Kidney tubule cell (primary cell): ENCODE data around the gene PAX2.

ENCODE experiments used
- DNase-seq: peaks from one replicate; pipeline ENCODE4 v3.0.0-alpha.2; 2018; ENCODE audit warnings: low spot score

Gene PAX2

DNA sequence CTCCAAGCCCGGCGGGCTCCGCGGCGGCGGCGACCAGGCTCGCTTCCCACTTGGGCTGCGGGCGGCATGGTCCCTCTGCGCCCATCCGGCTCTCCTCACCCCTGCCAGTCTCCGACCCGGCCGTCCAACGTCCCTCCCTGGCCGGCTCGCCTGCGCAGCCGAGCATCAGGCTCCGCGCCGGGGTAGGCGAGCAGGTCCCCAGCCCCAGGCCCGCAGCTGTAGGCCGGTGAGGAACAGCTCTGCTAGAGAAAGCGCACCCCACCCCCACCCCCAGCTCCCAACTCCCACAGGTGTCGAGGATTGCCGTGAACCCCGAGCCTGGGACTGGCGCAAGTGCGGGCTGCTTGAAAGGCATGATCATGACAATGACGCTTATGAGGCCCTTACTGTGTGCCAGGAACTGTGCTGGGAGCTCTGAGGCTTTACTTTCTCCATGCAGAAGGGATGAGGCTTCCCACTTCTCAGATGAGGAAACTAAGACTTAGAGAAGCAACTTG, 20.8 kb upstream of the PAX2 start:
- no peak for DNase-seq

GRCh38 chr10:100725071-100725471, 20.3 kb upstream of the PAX2 start:
- DNase-seq = no peak

DNA sequence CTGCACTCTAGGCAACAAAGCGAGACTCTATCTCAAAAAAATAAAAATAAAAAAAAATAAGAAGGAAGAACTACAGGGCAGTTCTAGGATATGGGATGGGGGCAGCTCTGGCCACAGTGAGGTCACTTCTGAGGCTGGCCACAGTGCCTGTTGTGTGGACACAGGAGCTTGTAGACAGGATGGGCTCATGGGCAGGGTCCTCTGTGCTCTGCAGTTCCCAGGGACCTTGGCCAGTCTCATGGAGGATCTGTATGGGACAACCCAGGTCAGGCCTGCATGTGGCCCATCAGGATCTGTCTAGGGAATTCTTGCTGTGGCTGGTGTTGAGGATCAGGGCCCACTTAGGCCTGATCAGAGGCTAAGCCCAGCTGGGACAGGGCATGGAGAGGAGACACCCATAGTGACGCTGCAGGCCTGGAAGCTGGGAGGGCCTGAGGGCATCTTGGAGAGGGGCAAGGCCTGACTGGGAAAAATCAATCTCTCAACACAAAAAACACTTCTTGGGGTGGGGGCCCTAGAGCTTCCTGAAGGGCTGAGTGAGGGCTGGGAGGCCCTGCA, 19.4 kb upstream of the PAX2 start:
- DNase-seq = no peak

DNA sequence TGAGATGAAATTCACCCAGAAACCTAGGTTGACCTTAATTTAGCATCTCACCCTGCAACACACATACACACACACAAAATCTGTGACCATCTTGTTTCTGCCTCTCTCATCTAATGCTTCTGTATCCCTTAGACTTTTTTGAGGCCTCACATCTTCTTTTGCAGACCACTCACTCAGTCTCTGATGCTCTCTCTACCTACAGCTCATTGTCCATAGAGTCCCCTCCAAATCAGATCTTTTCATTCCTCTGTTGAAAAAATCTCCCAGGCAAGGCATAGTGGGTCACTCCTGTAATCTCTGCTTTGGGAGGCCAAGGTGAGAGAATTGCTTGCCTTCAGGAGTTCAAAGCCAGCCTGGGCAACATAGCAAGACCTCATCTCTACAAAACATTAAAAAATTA, 17.6 kb upstream of the PAX2 start:
- no peak for DNase-seq

DNA sequence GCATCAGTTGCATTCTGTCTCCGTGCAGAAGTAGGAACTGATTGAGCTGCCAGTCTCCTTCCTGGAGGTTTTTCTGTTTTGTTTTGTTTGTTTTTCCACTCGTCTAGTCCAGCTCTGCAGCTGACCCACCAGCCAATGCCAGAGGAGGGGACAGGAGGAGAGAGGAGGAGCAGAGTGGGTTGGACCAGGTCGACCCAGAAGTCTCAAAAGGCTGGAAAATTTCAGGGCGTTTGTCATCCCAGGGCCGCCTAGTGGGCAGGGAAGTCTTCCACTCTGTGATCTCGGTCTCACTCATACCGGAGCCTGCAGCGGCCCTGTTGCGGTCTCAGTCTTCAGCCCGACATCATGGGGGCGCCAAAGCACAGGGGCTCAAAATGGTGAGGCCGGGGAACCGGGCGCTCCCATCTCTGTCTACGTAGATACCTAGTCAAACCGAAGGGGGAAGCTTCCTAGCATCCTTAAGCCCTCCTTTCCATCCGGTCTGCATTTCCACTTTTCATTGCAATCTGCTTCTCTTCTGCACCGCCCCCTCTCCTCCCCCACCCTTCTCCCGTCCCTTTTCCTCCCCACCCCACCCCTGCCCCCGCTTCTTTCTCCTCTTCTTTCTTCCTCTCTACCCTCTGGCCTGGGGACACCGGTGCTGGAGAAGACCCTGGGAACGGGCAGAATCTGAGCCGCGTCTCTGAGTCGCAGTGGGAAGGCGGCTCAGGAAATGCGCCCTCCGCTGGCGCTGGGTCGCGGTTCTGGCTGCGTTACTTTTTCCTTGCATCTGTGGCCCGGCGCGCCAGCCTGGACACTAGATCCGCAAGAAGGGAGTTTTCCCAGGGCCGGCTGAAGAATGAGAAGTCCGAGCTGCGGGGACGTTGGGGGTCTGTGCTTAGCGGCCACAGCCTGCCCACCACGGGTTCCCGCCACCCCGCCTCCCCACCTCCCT, 16.2 kb upstream of the PAX2 start:
- DNase-seq = peak; percentile 88

DNA sequence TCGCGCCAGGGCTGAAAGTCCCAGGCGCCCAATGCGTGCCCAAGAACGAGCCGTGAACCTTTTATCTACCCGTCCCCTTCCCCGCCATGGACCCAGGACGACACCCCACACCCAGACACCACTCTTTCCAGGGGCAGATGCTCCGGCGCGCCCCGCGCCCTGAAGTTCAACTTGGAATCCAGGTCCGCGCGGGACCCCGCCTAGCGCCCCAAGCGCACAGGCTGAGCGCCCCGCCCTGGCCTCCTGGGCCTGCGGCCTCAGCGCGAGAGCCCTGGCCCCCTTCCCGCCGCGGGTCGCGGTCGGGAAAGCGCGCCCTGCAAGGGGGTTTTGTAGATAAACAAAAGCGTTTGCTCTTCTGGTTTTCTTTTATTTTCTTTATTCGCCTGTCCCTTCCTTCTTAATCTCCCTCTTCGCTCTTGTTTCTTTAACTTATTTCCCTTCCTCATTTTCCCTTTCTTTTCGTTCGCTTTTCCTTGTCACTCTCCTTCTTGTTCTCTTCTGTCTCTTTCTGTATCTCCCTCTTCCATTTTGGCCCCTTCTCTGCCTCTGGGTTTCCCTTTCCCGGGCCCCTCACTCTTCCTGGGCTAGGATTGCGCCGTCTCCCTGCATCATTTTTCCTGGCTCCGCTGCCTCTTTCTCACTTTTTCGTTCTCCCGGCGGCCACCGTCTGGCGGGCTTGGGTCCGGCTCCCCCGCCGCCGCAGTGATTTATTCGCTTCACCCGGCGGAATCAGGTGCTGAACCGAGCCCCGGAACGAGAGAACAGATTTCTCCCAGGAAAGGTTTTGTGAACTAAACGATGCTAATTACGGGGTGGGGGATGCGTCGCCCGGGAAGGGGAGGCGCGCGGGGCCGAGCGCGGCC, 15.3 kb upstream of the PAX2 start:
- peak; percentile 36 for DNase-seq

GRCh38 chr10:100730725-100731406, 14.5 kb upstream of the PAX2 start:
- peak; percentile 92 for DNase-seq

- DNase-seq = peak; percentile 72
Observed at GRCh38 chr10:100731407-100732240, 13.8 kb upstream of the PAX2 start.

GRCh38 chr10:100732241-100732596, 13.2 kb upstream of the PAX2 start:
- peak; percentile 32 for DNase-seq

DNA sequence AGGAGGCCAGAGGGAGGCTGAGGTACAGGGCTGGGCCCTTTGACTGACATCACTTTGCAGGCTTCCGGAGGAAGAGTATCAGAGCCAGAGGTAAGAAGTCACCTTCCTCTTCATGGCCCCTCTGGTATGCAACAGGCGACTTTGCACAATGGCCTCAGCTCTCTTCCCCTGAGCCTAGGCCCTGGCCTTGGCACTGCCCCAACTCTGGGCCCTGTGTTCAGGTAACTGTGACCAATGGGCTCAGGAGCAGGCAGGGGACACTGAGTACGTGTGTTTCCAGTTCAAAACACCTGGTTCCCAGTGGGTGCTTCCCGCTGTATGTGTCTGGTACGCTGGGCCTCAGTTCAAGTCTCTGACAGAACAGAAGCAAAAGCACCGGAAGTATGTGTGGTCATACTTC, 12.1 kb upstream of the PAX2 start:
- DNase-seq = peak; percentile 90

- DNase-seq = peak; percentile 19
Observed at GRCh38 chr10:100734295-100735086, 10.9 kb upstream of the PAX2 start.

GRCh38 chr10:100735087-100735336, 10.4 kb upstream of the PAX2 start:
- no peak for DNase-seq

- DNase-seq = peak; percentile 55
Observed at GRCh38 chr10:100735337-100736143, 9.8 kb upstream of the PAX2 start.

DNA sequence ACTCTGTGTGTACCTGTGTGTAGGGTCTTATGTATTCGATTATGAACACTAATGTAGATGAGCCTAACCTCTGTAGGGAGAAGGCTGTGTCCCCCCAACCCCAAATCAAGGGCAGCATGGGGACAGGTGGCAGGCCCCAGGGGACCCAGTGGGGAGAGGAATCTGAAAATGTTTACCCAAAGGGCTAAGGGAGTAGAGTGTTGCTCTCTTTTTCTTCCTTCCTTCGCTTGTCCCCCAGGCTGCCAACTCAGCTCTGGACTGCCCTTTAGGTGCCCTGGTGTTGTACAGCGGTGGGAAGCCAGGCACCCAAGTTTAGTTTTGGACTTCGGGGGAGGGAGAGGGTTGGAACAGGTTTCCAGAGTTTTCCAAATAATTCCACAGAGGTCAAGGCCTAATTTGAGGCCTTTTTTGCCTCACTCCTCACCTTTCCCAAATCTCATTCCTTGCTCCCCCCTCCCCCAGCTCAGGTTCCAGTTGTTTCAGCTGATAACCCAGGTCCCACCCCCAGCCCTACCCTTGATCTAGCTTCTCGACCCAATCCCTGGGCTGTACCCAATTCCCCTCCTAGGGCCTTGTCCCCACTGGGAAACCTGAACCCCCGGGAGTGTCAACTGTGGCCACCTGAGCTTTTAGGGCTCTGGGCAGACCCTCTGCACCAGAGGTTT, 9.1 kb upstream of the PAX2 start:
- peak; percentile 40 for DNase-seq

GRCh38 chr10:100736809-100737354, 8.5 kb upstream of the PAX2 start:
- DNase-seq = peak; percentile 41

DNA sequence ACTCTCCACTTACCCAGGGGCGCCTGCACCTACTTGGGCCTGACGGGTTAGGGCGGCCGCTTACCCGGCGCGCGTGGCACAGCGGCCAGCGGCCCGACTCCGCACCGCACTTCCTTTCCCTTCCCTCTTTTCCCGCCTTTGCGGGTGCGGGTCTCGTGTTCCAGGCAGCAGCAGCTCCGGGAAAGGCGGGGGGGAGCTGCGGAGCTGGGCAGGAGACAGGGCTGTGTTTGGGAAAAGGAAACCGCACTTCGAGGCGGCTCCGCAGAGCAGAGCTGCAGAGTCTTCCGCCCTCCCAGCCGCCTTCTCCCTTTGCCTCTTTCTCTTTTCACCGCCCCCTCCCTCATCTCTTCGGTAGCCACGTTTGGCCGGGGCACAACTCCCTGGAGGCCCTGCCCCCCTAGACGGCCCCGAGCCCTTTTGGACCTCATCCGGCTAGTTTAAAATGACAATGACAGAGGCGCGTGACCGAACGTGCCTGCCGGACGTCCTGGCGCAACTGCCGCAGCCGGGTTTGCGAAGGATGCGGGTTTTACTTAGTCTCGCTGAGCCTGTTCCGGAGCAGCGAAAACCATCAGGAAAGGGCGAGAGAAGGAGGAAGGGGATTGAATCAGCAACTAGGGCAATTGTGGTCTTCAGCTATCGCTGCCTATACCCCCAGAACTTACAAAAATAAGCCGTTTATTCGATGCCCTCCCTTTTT, 7.9 kb upstream of the PAX2 start:
- DNase-seq = peak; percentile 49

DNA sequence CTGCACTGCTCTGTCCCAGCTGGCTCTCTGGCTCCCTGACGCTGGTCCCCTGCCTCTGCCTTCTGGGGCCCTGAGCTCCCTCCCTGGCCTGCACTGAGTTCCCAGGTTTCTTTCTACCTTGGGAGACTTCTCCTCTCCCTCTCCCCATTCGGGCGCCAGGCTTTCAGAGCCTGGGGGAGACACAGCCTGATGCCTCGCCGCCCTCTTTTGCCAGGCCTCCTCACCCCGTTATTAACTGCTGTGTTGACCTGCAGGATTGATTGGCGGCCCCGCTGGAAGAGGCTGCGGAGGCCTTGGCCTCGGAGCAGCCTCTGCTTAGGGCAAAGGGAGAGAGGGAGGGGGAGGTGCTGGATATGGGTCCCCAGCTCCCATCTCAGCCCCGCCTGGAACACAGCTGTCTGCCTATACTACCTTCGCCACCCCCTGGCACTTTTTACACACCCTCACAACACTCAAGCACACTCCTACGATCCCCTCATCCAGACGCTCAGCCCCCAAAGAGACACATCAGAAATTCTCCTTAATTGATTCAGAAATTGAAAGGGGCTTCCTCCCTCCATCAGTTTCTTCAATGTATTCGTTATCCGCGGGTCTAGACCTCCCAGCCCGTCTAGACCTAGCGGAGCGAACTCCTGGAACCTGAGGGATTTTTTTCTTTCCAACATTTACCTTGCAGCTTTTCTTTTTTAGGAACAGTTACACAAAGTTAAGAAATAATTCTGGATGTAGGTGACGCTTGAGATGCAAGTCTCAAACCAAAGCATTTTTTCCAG, 7.1 kb upstream of the PAX2 start:
- DNase-seq = peak; percentile 51
